ENCODE measurements around the gene CEP68.
"Not testable (repeated sequence)": the region's sequence is repeated elsewhere in the genome, so short reads cannot be mapped to it uniquely, and the experiment has no call there.

CEP68 gene

GRCh38 chr2:65092791-65093190 lies 36.6 kb downstream of the CEP68 start:
- FAIRE-seq = no peak

GRCh38 chr2:65093211-65093610 lies 37.0 kb downstream of the CEP68 start:
- no peak for FAIRE-seq

GRCh38 chr2:65096948-65097347 lies 40.7 kb downstream of the CEP68 start:
- FAIRE-seq = no peak

DNA sequence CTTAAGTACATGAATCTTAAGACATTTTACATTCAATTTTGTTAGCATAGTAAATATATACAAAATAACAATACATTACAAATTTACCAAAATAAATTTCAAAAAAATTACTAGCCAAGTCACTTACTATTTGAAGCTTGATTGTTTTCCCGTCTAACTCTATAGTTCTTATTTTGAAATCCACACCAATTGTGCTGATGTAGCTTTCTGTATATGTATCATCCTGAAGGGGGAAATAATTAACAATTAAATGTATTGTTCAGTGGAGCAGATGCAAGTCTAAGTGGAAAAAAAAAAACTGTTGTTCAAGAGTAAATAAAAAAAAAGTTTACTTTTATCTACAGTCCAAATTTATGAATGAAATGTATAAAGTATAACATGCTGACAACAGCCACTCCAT lies 41.6 kb downstream of the CEP68 start:
- FAIRE-seq = peak; percentile 63

DNA sequence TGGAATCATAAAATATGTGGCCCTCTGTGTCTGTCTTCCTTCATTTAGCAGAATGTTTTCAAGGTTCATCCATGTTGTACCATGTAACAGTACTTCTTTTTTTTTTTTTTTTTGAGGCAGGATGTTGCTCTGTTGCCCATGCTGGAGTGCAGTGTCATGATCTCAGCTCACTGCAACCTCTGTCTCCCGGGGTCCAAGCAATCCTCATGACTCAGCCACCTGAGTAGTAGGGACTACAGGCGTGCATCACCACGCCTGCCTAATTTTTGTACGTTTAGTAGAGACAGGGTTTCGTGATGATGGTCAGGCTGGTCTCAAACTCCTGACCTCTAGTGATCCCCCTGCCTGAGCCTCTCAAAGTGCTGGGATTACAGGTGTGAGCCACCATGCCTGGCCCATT lies 42.5 kb downstream of the CEP68 start:
- FAIRE-seq = no peak

- no peak for FAIRE-seq
These were observed 44.9 kb downstream of the CEP68 start for GRCh38 chr2:65101071-65101470.

DNA sequence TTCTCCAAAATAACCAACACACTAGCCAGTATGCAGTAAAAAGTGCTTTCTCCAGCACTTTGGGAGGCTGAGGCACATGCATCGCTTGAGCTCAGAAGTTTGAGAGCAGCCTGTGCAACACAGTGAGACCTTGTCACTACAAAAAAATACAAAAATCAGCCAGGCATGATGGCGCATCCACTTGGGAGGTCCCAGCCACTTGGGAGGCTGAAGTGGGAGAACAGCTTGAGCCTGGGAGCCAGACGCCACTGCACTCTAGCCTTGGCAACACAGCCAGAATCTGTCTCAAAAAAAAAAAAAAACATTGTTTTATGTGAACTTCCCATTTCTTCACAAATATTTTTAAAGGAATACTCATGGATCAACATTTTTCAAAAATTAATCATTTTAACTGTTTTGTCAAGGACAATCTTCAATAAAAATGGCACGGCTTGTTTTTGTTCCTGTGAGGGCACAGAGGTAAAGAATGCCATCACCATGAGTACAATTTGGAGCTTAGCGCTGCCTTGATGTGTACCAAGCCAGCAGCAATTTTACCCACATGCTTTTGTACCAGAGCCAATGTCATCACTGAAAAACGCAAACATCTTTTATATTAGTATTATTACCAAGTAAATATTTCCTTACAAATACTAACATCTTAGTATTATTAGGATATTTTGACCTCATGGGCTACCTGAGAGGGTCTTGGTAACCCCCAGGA lies 46.9 kb downstream of the CEP68 start:
- no peak for FAIRE-seq

- FAIRE-seq = no peak
These were observed 51.3 kb downstream of the CEP68 start for GRCh38 chr2:65107530-65107929.

- FAIRE-seq = no peak
These were observed 52.6 kb downstream of the CEP68 start for GRCh38 chr2:65108780-65109179.

- FAIRE-seq = no peak
These were observed 56.4 kb downstream of the CEP68 start for GRCh38 chr2:65112633-65113032.

- FAIRE-seq = peak; percentile 45
These were observed 57.0 kb downstream of the CEP68 start for GRCh38 chr2:65113229-65113628.

GRCh38 chr2:65113816-65114215 lies 57.6 kb downstream of the CEP68 start:
- FAIRE-seq = no peak

- no peak for FAIRE-seq
These were observed 58.7 kb downstream of the CEP68 start for GRCh38 chr2:65114921-65115320.

DNA sequence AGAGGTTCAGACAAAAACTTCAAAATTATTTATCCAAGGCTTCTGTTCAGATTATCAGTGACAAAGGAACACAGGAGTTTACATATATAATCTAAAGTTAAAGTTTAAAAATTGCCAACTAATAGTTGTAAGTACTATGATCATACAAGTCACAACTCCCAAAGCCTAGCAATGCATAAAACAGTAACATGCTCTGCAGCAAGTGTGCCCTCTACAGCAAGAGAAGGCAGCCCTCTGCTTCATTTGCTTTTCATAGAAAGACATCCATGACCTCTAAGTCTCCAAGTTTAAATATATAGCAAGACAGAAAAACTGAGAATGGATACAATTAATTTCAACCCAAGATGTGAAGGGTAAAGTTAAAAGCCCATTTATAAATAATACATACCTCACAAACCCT lies 60.4 kb downstream of the CEP68 start:
- peak; percentile 45 for FAIRE-seq

- no peak for FAIRE-seq
These were observed 64.9 kb downstream of the CEP68 start for GRCh38 chr2:65120990-65121693.

GRCh38 chr2:65122313-65122712 lies 66.1 kb downstream of the CEP68 start:
- no peak for FAIRE-seq

GRCh38 chr2:65125457-65125856 lies 69.2 kb downstream of the CEP68 start:
- not testable (repeated sequence) for FAIRE-seq

DNA sequence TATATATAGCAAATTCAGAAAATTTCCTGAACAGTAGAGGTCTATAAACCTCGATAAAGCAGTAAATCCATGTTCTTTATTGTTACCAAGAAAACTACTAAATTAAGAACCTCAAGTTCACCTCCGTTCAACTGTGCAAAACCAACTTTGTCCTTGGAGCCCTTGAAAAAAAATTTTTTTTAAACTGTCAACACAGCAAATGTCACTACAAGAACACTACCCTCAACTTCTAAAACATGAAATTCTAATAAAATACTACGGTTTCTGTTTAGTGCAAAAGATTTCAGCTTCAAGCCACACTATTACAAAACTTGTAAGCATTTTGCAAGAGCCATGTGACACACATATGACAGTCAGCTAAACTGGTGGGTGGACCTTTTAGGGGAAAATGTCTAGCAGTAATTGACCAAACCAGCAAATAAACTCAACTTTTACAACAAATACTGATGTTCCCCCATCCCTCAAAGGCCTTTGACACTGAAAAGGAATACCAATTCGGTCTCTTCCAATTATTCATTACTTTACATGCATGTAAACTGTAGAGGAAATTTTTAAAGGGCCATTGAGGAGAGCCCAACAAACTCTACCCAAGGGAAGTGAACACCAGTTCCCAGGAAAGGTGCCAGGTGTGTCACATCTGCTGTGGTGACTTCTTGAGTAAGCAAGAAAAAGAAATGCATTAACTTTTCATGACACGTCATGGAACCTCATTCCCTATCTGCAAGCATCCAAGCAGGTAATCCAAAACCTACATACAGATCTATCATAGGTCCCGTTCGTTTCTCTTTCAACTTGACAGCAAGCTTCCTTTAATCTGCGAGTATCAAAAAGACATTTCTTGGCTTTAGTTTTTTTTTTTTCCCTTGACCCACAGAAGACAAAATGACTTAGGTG lies 72.3 kb downstream of the CEP68 start:
- FAIRE-seq = no peak

DNA sequence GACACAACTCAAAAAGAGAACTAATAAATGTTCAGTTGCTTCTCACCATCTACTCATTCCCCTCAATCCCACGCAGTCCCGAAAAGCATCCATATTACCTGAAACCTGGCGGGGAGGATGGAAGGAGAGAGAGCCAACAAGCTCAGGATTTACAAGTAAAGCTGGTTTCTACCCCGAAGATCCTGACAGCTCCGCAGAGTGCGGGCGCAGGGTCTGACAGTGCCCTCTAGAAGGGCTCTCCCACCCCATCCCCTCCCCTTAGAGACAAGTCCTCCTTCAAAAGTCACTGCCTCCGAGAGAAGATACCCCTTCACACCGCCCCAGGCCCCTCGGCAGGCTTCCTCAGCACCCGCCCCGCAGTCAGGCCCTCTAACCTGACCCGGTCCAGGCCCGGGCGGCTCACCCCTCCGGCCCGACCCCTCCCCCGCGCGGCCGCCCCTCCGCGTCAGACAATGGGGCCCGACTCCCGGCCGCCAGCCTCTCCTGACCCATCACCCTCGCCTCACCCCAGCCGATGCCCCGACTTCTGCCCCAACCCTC lies 73.1 kb downstream of the CEP68 start:
- FAIRE-seq = no peak

GRCh38 chr2:65129826-65130663 lies 73.8 kb downstream of the CEP68 start, which contains the start of gene RAB1A:
Gene RAB1A, minus strand, starts transcription at chr2:65130106. Its CDS starts 191 bp downstream, at chr2:65129915.
- peak; percentile 90 for FAIRE-seq

DNA sequence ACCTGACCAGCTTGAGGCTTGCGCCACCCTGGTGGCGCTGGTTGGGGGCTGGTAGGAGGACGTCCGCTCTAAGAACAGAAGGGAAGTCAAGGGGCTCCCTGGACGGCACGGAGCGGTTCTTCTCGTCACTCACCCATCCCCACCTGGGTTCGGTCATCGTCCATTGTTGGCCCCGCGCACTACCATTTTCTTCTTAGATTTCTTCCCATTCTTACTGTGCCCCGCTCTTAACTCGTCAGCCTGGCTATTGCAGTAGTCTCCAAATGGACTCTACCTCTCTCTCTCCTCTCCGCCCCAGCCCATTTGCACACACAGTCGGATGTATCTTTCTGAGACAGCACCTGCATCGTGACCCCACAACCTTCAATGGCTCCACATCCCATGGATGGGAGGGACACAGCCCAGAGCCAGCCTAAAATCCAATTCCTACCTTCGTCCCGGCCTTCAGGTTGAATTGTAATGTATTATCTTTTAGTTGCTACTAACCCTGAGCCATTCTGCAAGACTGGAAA lies 74.5 kb downstream of the CEP68 start:
- no peak for FAIRE-seq

DNA sequence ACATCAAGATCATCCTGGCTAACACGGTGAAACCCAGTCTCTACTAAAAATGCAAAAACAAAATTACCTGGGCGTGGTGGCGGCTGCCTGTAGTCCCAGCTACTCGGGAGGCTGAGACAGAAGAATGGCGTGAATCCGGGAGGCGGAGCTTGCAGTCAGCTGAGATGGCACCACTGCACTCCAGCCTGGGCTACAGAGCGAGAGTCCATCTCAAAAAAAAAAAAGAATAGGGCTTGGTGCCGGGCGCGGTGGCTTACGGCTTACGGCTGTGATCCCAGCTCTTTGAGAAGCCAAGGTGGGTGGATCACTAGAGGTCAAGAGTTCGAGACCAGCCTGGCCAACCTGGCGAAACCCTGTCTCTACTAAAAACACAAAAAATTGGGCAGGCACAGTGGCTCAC lies 76.7 kb downstream of the CEP68 start:
- FAIRE-seq = not testable (repeated sequence)

All from G401.6 (cell line).